ENCODE measurements around the gene HCFC2. TPM values are rescaled to one million over a fixed set of nuclear protein-coding genes. Genes with fewer than 3 reads are reported as not detected.

Gene HCFC2
- total and polyA plus RNA-seq, 2 of the 4 experiments (the other 2 are of a cell fraction): 12.0 to 34.2 TPM

GRCh38 chr12:104046306-104046705 lies 18.0 kb upstream of the HCFC2 start:
- ATAC-seq (ENCODE audit: low read depth) (no peak), DNase-seq (no peak)
- ChIA-PET POLR2A (ENCODE audit: unreplicated experiment) (no interaction called here), CTCF (no interaction called here)
- H2AFZ ChIP-seq (replicated peaks; ENCODE audit: low read length, poor library complexity): no peak overlapping the region
- H3K9ac ChIP-seq (ENCODE audit: low read depth, low read length): no peak overlapping the region
- 0 out of 2 replicates have a peak, but pooled peaks cover 3% of the 10 kb centered on the region for H4K20me1 ChIP-seq (ENCODE audit: insufficient read depth, low read length)
- H3K4me1 ChIP-seq (ENCODE audit: control insufficient read depth, insufficient read depth, low read length): peaks cover 14% of the 10 kb centered on the region
- H3K4me2 ChIP-seq (ENCODE audit: low read depth, low read length): no peak overlapping the region
- no peak overlapping the region for H2BK20ac ChIP-seq (ENCODE audit: low read depth, low read length)
- H4K5ac ChIP-seq (ENCODE audit: low read depth, low read length): no peak overlapping the region
- no peak overlapping the region for H3K14ac ChIP-seq (replicated peaks; ENCODE audit: low read depth, low read length)
- H2BK120ac ChIP-seq (ENCODE audit: low read depth, low read length): no peak overlapping the region
- H3K79me1 ChIP-seq (ENCODE audit: low read depth in 1 of 2, low read length in 2 of 2): peaks cover 25 to 28% of the 10 kb centered on the region in 2 experiments
- H2BK15ac ChIP-seq (ENCODE audit: low read depth, low read length): no peak overlapping the region
- no peak overlapping the region for H2AK5ac ChIP-seq (ENCODE audit: low read depth, low read length)
- no peak overlapping the region for H3K27ac ChIP-seq (ENCODE audit: insufficient read depth, low read length)
- TF ChIP-seq, protein P1, sequence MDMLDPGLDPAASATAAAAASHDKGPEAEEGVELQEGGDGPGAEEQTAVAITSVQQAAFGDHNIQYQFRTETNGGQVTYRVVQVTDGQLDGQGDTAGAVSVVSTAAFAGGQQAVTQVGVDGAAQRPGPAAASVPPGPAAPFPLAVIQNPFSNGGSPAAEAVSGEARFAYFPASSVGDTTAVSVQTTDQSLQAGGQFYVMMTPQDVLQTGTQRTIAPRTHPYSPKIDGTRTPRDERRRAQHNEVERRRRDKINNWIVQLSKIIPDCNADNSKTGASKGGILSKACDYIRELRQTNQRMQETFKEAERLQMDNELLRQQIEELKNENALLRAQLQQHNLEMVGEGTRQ (IDR thresholded peaks at IDR 0.05; ENCODE audit: low read depth, low read length): no peak
- TF ChIP-seq NFE2L2 (IDR thresholded peaks at IDR 0.05; ENCODE audit: low read depth, low read length) (no peak), CHD1 (IDR thresholded peaks at IDR 0.05; ENCODE audit: low read depth, low read length) (no peak), BHLHE40 (IDR thresholded peaks at IDR 0.05; ENCODE audit: low read depth, low read length) (no peak), MXI1 (IDR thresholded peaks at IDR 0.05; ENCODE audit: borderline replicate concordance, low read depth, low read length) (no peak), RAD21 (IDR thresholded peaks at IDR 0.05; ENCODE audit: low read length) (no peak), RFX5 (IDR thresholded peaks at IDR 0.05; ENCODE audit: low read depth, low read length) (no peak), RCOR1 (IDR thresholded peaks at IDR 0.05; ENCODE audit: insufficient replicate concordance, low read length) (no peak), SMC3 (IDR thresholded peaks at IDR 0.05; ENCODE audit: low read depth, low read length) (no peak), MAFK (IDR thresholded peaks at IDR 0.05; ENCODE audit: low read depth, low read length) (no peak), CEBPB (IDR thresholded peaks at IDR 0.05; ENCODE audit: low read depth, low read length) (no peak)
- TF ChIP-seq, protein P2, sequence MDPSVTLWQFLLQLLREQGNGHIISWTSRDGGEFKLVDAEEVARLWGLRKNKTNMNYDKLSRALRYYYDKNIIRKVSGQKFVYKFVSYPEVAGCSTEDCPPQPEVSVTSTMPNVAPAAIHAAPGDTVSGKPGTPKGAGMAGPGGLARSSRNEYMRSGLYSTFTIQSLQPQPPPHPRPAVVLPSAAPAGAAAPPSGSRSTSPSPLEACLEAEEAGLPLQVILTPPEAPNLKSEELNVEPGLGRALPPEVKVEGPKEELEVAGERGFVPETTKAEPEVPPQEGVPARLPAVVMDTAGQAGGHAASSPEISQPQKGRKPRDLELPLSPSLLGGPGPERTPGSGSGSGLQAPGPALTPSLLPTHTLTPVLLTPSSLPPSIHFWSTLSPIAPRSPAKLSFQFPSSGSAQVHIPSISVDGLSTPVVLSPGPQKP (IDR thresholded peaks at IDR 0.05; ENCODE audit: borderline replicate concordance, low read depth, low read length): no peak
- no peak overlapping the region for H3K56ac ChIP-seq (ENCODE audit: extremely low read depth, insufficient read depth, low read length)
- H3K9me3 ChIP-seq (ENCODE audit: control insufficient read depth, insufficient read depth, low read length): no peaks in the 10 kb centered on the region
- 100% methylated on average over 2 of the region's 4 CpGs; no CpG with 5 or more reads in 1 of the 2 experiments for WGBS, 2 experiments (ENCODE audit: extremely low coverage in 2 of 2, insufficient read length in 1 of 2)
- intact Hi-C loops (cut with micrococcal nuclease) (loop anchor here (5.0 kb wide), 1 partner anchor 34 kb away; no protein-coding TSS in a partner anchor), dilution Hi-C loops (cut with HindIII; ENCODE audit: low sequenced_read_pairs, unreplicated experiment) (no loop called here), in situ Hi-C loops (cut with MboI; ENCODE audit: low sequenced_read_pairs) (no loop called here)
- H3K4ac ChIP-seq (ENCODE audit: low read depth, low read length): no peak overlapping the region
- no peak overlapping the region for H4K91ac ChIP-seq (ENCODE audit: insufficient read depth, low read depth, low read length)
- no peak overlapping the region for H3K23ac ChIP-seq (ENCODE audit: low read depth, low read length)
- H3K4me3 ChIP-seq (ENCODE audit: insufficient read depth, low read depth, low read length): no peak overlapping the region
- H3K18ac ChIP-seq (ENCODE audit: low read depth, low read length): no peak overlapping the region
- peaks cover 5% of the 10 kb centered on the region; the same call in 1 of the 2 replicates for H3K9me1 ChIP-seq (ENCODE audit: insufficient read depth, low read length)
- H2BK5ac ChIP-seq (ENCODE audit: low read depth, low read length, poor library complexity, severe bottlenecking): no peak overlapping the region
- no TSS peak for BruUV-seq (replicated peaks)
- H4K8ac ChIP-seq (ENCODE audit: low read depth in 2 of 2, low read length in 2 of 2): no peak overlapping the region
- H3K27me3 ChIP-seq (ENCODE audit: control insufficient read depth, insufficient read depth, low read length): no peaks in the 10 kb centered on the region
- no peak overlapping the region for H2AK9ac ChIP-seq (replicated peaks; ENCODE audit: low read depth, low read length, poor library complexity)
- peaks cover 3% of the 10 kb centered on the region for H3K36me3 ChIP-seq (ENCODE audit: control insufficient read depth, insufficient read depth, low read length)

All from IMR-90 (cell line).